GM10248 (cell line): ENCODE results near the gene MORN3.

Experiments
- CTCF ChIA-PET: fragments of 300-600 bp; sonication (Branson Sonifier 250); formaldehyde crosslinking; extraction: SDS; loops from one replicate; lab custom pipeline; 2021; ENCODE audit warnings: antibody characterized with exemption; lab: Yijun Ruan, JAX
- POLR2A ChIA-PET: fragments of 350-650 bp; sonication (Branson Sonifier 250); formaldehyde crosslinking; extraction: SDS; loops from one replicate; lab custom pipeline; 2020; ENCODE audit warnings: antibody characterized with exemption; lab: Yijun Ruan, JAX
- DNase-seq: peaks from one replicate; pipeline ENCODE4 v3.0.0; 2012; ENCODE audit errors: extremely low spot score
- CTCF ChIP-seq: IDR thresholded peaks from 2 replicates; pipeline ENCODE4 v1.5.1; 2012; ENCODE audit warnings: mild to moderate bottlenecking, low read depth; ENCODE audit errors: extremely low read depth, missing control alignments, control extremely low read depth

MORN3 gene

GRCh38 chr12:121632069-121632970 lies 37.1 kb downstream of the MORN3 start:
- CTCF ChIA-PET: interaction anchor here (0.8 to 1.4 kb wide), 5 partner anchors 9 to 190 kb away, joined by 3 to 5 read pairs (median 3); no protein-coding TSS in a partner anchor
- POLR2A ChIA-PET: no interaction called here
- no peak for DNase-seq
- TF ChIP-seq CTCF: no peak

- no peak for TF ChIP-seq CTCF
- DNase-seq: no peak
- POLR2A ChIA-PET: interaction anchor here (0.6 kb wide), 1 partner anchor 182 kb away, joined by 9 read pairs; no protein-coding TSS in a partner anchor
- CTCF ChIA-PET: interaction anchor here (0.7 to 1.3 kb wide), 2 partner anchors 11 kb away, joined by 4 to 5 read pairs; no protein-coding TSS in a partner anchor
These were observed 38.6 kb downstream of the MORN3 start for GRCh38 chr12:121630791-121631355.

GRCh38 chr12:121628536-121628935 lies 40.9 kb downstream of the MORN3 start:
- ChIA-PET CTCF (interaction anchor here (1.2 to 7.2 kb wide), 8 partner anchors 8 to 185 kb away, joined by 3 to 55 read pairs (median 12); partner anchors contain the start of genes MORN3 and RHOF), POLR2A (no interaction called here)
- no peak for TF ChIP-seq CTCF
- no peak for DNase-seq

GRCh38 chr12:121628037-121628436 lies 41.4 kb downstream of the MORN3 start:
- TF ChIP-seq CTCF: no peak
- CTCF ChIA-PET: interaction anchor here (1.0 to 7.2 kb wide), 17 partner anchors 7 to 185 kb away, joined by 3 to 55 read pairs (median 4); partner anchors contain the start of genes MORN3 and RHOF
- POLR2A ChIA-PET: interaction anchor here (1.1 to 1.2 kb wide), 2 partner anchors 10 to 75 kb away, joined by 3 read pairs; no protein-coding TSS in a partner anchor
- DNase-seq: no peak

- no peak for TF ChIP-seq CTCF
- peak; percentile 71 for DNase-seq
- ChIA-PET CTCF (interaction anchor here (0.7 to 7.2 kb wide), 36 partner anchors 10 to 184 kb away, joined by 3 to 55 read pairs (median 4); partner anchors contain the start of genes KDM2B, MORN3 and RHOF), POLR2A (interaction anchor here (0.5 to 1.2 kb wide), 7 partner anchors 10 to 124 kb away, joined by 3 read pairs; no protein-coding TSS in a partner anchor)
These were observed 42.4 kb downstream of the MORN3 start for GRCh38 chr12:121626853-121627640.
